Right lobe of liver (tissue), 6 donors: ENCODE measurements around the gene CDCP2. TPM values are rescaled to one million over a fixed set of nuclear protein-coding genes. Genes with fewer than 3 reads are reported as not detected.

Source experiments
- ATAC-seq, 4 donors: fragments of 200-7000 bp; cut with Tn5 transposase; one replicate each; pipeline ENCODE4 v1.9.1; 2020; ENCODE audit warnings: mild to moderate bottlenecking in 4 of 4, moderate library complexity in 4 of 4
- DNase-seq, 3 donors: peaks; one replicate each; pipeline ENCODE4 v3.0.0-alpha.2; 2020
- H3K27ac ChIP-seq, 3 donors: fragments of 200-600 bp; one replicate each; pipeline ENCODE4 v1.8.0; 2022
- H3K27me3 ChIP-seq, 2 donors: fragments of 200-600 bp; one replicate each; pipeline ENCODE4 v1.8.0; 2022
- H3K36me3 ChIP-seq, 4 donors: fragments of 200-600 bp; sonication (generic) in 1 of 4; one replicate each; pipeline versions ENCODE4 v1.5.1 to v1.8.0; 2017 to 2022; ENCODE audit warnings: control low read depth in 1 of 4
- H3K4me1 ChIP-seq, 4 donors: fragments of 200-600 bp; sonication (generic) in 1 of 4; one replicate each; pipeline versions ENCODE4 v1.5.1 to v1.8.0; 2017 to 2022; ENCODE audit warnings: control low read depth in 1 of 4
- H3K4me3 ChIP-seq, 3 donors: fragments of 200-600 bp; one replicate each; pipeline ENCODE4 v1.8.0; 2022
- H3K9me3 ChIP-seq, 4 donors: fragments of 200-600 bp; sonication (generic) in 1 of 4; one replicate each; pipeline versions ENCODE4 v1.5.1 to v1.8.0; 2017 to 2022; ENCODE audit warnings: control low read depth in 1 of 4
- POLR2A ChIP-seq: fragments of 450-650 bp; IDR thresholded peaks from one replicate; pipeline ENCODE4 v1.6.1; 2017; ENCODE audit warnings: antibody characterized with exemption, mild to moderate bottlenecking
- WGBS: methylation state at CpG from one replicate; pipeline ENCODE4 v1.1.6; 2018; ENCODE audit warnings: low coverage, low lambda C conversion rate; ENCODE audit not compliant: insufficient coverage; ENCODE audit errors: missing lambda C conversion rate; 5-methylcytosine and 5-hydroxymethylcytosine counted together
- intact Hi-C, 2 donors: fragments of 100-400 bp; cut with DNase I; formaldehyde crosslinking; loops; one replicate each; pipeline versions ENCODE4 v1.11.2 to v1.14.1; 2022
- total RNA-seq, 6 experiments: library from RNA; depleted of rRNA in 2 of 6; stranded (reverse); fragments of >200 nt in 2 of 6; fragmentation: NEBNext Ultra II Directional in 3 of 6; extraction: Animal tissue kit (Norgen Biotek cat#: 25700) in 3 of 6; gene quantifications; one replicate each; pipeline versions ENCODE4 v1.1.0 to v1.2.4, GENCODE V29; 2016 to 2023
- TF ChIP-seq, protein P1 (sequence below), 4 donors: fragments of 200-600 bp in 3 of 4; fragments of 450-650 bp in 1 of 4; IDR thresholded peaks; one replicate each; pipeline versions ENCODE4 v1.5.1 to v1.8.0; 2016 to 2022; ENCODE audit warnings: antibody characterized with exemption in 4 of 4, mild to moderate bottlenecking in 2 of 4
- donor health status: DM: no; HTN: yes; CAD: no.
- donor health status: DM: no; HTN: no; CAD: no.
- donor health status: DM: no; HTN: no; CAD: no.
- donor health status: DM: no; HTN: yes; CAD: no.
- donor health status: DM: no; HTN: yes; CAD: no.

Gene CDCP2
- total RNA-seq, 6 experiments from 2014 or later, result not detected

DNA sequence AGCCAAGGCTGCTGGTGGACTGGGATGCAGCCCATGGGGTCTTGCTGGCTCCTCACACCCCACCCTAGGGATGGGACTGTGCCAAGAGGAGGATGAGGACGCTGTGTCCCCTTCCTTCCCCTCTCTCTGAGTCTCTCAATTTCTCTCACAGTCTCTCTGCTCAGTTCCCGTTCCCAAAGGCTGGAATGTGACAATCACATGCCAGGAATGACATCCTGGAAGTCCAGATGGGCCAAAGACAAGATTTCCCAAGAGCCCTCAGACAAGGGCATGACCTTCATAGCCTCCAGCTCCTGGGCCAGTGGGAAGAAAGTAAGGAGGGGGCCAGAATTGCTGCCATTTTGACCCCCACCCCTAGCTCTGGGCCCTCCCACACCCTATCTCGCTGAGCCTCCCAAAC lies 7.6 kb upstream of the CDCP2 start:
- Histone ChIP-seq H3K4me3 (no peak overlapping the region), H3K4me1 (no peaks in the 10 kb centered on the region), H3K9me3 (no peaks in the 10 kb centered on the region), H3K27me3 (no peaks in the 10 kb centered on the region), H3K27ac (no peak overlapping the region), H3K36me3 (no peaks in the 10 kb centered on the region)
- WGBS, result 36% methylated on average over 2 of the region's 3 CpGs
- ATAC-seq, result peak in 1 of 4 donors; percentile 33
- TF ChIP-seq POLR2A, result no peak
- TF ChIP-seq, protein P1, sequence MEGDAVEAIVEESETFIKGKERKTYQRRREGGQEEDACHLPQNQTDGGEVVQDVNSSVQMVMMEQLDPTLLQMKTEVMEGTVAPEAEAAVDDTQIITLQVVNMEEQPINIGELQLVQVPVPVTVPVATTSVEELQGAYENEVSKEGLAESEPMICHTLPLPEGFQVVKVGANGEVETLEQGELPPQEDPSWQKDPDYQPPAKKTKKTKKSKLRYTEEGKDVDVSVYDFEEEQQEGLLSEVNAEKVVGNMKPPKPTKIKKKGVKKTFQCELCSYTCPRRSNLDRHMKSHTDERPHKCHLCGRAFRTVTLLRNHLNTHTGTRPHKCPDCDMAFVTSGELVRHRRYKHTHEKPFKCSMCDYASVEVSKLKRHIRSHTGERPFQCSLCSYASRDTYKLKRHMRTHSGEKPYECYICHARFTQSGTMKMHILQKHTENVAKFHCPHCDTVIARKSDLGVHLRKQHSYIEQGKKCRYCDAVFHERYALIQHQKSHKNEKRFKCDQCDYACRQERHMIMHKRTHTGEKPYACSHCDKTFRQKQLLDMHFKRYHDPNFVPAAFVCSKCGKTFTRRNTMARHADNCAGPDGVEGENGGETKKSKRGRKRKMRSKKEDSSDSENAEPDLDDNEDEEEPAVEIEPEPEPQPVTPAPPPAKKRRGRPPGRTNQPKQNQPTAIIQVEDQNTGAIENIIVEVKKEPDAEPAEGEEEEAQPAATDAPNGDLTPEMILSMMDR (IDR thresholded peaks at IDR 0.05), result no peak
- intact Hi-C loops, result no loop called here
- no peak for DNase-seq

GRCh38 chr1:54159733-54160316 lies 7.0 kb upstream of the CDCP2 start:
- no peak for TF ChIP-seq POLR2A
- TF ChIP-seq, protein P1 (IDR thresholded peaks at IDR 0.05), result no peak
- no peak overlapping the region for H3K27ac ChIP-seq
- intact Hi-C loops, result no loop called here
- no peaks in the 10 kb centered on the region for H3K4me1 ChIP-seq
- DNase-seq (no peak), ATAC-seq (no peak)
- no peaks in the 10 kb centered on the region for H3K27me3 ChIP-seq
- WGBS, result 76% methylated on average over 2 of the region's 4 CpGs
- no peaks in the 10 kb centered on the region for H3K36me3 ChIP-seq
- H3K4me3 ChIP-seq, result no peak overlapping the region
- H3K9me3 ChIP-seq, result no peaks in the 10 kb centered on the region

DNA sequence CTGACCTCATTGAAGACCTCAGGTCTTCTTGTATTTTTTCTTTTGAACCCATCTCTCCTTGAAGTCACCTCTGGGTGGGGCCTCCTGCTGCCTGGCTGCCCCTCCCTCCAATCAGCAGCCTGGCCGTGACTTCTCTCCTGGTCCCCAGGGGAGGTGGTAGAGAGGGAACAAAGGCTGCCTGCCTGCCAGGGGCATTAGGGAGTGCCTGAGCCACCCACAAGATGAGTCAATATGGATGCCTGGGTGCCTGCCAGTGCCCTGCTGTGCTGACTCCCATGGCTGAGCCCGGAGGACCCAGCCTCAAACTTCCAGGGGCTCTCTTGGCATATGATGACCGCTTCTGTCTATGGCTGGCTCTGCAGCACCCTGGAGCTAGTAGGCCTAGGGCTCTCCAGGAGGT lies 5.3 kb upstream of the CDCP2 start:
- Histone ChIP-seq H3K27me3 (no peaks in the 10 kb centered on the region), H3K27ac (no peak overlapping the region), H3K36me3 (no peaks in the 10 kb centered on the region), H3K4me3 (no peak overlapping the region), H3K9me3 (no peaks in the 10 kb centered on the region), H3K4me1 (peaks cover 0 to 11% (median 4%) of the 10 kb centered on the region in 4 donors)
- intact Hi-C loops, result no loop called here
- WGBS, result no CpG with 5 or more reads among the region's 3 CpGs
- TF ChIP-seq, protein P1 (IDR thresholded peaks at IDR 0.05), result no peak
- TF ChIP-seq POLR2A, result no peak
- peak in 1 of 4 donors; percentile 15 for ATAC-seq
- no peak for DNase-seq

GRCh38 chr1:54157401-54157800 lies 4.6 kb upstream of the CDCP2 start:
- DNase-seq (no peak), ATAC-seq (no peak)
- intact Hi-C loops, result no loop called here
- no peaks in the 10 kb centered on the region for H3K27me3 ChIP-seq
- H3K4me3 ChIP-seq, result no peak overlapping the region
- no peaks in the 10 kb centered on the region for H3K36me3 ChIP-seq
- no peak overlapping the region for H3K27ac ChIP-seq
- TF ChIP-seq POLR2A, result no peak
- TF ChIP-seq, protein P1 (IDR thresholded peaks at IDR 0.05), result no peak
- 79% methylated on average over 4 of the region's 6 CpGs for WGBS
- peaks cover 0 to 11% (median 4%) of the 10 kb centered on the region in 4 donors for H3K4me1 ChIP-seq
- no peaks in the 10 kb centered on the region for H3K9me3 ChIP-seq
